Measurements from ENCODE around the gene COQ2. TPM values are rescaled to one million over a fixed set of nuclear protein-coding genes. Genes with fewer than 3 reads are reported as not detected.

Gene COQ2
- total RNA-seq, 1 donor: 14.1 TPM

DNA sequence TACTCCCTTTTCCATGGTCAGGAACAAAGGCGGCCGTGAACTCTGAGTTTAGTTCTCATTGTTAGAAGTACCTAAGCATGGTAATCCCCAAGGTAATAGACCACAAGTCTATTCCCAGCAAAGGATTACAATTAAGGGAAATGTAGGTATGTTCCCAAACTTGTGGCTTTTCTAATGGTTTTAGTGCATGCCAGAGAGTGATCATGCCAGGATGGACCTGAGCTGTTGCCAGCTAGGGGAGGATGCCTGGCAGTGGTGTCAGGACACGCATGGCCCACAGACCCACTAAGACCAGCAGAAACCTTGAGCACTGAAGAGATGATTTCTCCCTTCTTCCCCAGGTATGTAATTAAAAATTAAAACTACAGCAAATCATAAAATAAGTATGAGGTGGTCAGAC, 60.8 kb downstream of the COQ2 start:
- Histone ChIP-seq H3K4me1 (ENCODE audit: insufficient read depth, low read length) (no peaks in the 10 kb centered on the region), H3K36me3 (ENCODE audit: insufficient read depth, low read length) (no peaks in the 10 kb centered on the region), H4K20me1 (ENCODE audit: insufficient read depth, low read length) (no peaks in the 10 kb centered on the region), H3K4me2 (ENCODE audit: insufficient read depth, low read length) (no peak overlapping the region), H2AFZ (ENCODE audit: low read length) (no peak overlapping the region), H3K79me2 (ENCODE audit: insufficient read depth, low read length) (no peaks in the 10 kb centered on the region), H3K27me3 (ENCODE audit: insufficient read depth, low read length) (no peaks in the 10 kb centered on the region), H3K4me3 (ENCODE audit: insufficient read depth, low read length) (no peak overlapping the region), H3K27ac (ENCODE audit: low read depth, low read length) (no peak overlapping the region), H3K9me3 (ENCODE audit: low read depth, low read length) (no peaks in the 10 kb centered on the region)
- DNase-seq (ENCODE audit: insufficient read length, low spot score, missing footprints): no peak
- TF ChIP-seq, protein P1, sequence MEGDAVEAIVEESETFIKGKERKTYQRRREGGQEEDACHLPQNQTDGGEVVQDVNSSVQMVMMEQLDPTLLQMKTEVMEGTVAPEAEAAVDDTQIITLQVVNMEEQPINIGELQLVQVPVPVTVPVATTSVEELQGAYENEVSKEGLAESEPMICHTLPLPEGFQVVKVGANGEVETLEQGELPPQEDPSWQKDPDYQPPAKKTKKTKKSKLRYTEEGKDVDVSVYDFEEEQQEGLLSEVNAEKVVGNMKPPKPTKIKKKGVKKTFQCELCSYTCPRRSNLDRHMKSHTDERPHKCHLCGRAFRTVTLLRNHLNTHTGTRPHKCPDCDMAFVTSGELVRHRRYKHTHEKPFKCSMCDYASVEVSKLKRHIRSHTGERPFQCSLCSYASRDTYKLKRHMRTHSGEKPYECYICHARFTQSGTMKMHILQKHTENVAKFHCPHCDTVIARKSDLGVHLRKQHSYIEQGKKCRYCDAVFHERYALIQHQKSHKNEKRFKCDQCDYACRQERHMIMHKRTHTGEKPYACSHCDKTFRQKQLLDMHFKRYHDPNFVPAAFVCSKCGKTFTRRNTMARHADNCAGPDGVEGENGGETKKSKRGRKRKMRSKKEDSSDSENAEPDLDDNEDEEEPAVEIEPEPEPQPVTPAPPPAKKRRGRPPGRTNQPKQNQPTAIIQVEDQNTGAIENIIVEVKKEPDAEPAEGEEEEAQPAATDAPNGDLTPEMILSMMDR (IDR thresholded peaks at IDR 0.05; ENCODE audit: extremely low read depth, low read depth, low read length): no peak

- TF ChIP-seq, protein P1 (IDR thresholded peaks at IDR 0.05; ENCODE audit: extremely low read depth, low read depth, low read length): no peak
These were observed 62.6 kb downstream of the COQ2 start for GRCh38 chr4:83221897-83222441.

DNA sequence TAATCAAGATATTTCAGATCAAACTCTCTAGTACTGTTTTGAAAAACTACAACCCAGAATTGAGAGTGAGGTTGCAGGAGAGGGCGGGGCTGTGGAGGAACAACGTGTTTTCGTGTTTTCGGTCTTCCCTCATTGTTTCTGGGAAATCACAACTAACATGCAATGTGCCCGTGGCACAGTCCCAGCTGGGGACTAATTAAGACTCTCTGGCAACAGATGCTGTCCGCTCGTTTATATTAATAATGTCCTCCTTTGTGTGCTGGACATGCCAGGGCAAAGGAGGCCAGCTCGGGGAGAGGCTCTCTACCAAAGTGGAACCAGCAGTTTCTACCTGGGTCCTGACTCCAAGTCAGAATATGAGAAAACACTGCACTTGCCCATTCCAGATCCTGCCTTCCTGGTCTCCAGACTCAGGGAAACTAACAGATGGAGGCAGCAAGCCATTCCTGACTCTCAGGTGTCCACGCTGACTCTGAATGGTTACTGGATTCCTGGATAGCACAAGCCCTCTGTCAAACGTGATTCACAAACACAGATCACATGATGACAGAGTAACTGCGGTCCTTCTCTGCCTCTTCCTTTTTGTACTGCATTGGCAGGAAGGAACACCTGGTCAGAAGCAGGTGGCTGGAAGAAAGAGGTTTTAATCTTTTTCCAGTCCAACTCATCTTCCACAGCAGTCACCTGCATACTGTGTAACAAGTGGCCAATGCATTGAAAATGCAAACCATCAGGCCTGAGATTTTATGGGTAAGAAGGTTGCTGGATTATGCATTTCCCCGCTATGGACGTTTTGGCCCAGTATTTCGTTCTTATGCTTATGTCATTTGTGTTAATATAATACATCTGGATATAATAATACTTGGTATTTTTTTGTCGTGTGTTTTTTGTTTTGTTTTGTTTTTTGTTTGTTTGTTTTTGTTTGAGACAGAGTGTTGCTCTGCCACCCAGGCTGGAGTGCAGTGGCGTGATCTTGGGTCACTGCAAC, 65.0 kb downstream of the COQ2 start:
- TF ChIP-seq, protein P1 (IDR thresholded peaks at IDR 0.05; ENCODE audit: extremely low read depth, low read depth, low read length): no peak
- no peaks in the 10 kb centered on the region for H3K4me1 ChIP-seq (ENCODE audit: insufficient read depth, low read length)
- DNase-seq (ENCODE audit: insufficient read length, low spot score, missing footprints): no peak
- no peaks in the 10 kb centered on the region for H3K79me2 ChIP-seq (ENCODE audit: insufficient read depth, low read length)
- no peaks in the 10 kb centered on the region for H3K36me3 ChIP-seq (ENCODE audit: insufficient read depth, low read length)
- H3K27ac ChIP-seq (ENCODE audit: low read depth, low read length): no peak overlapping the region
- H3K9me3 ChIP-seq (ENCODE audit: low read depth, low read length): no peaks in the 10 kb centered on the region
- H3K4me3 ChIP-seq (ENCODE audit: insufficient read depth, low read length): no peak overlapping the region
- H3K4me2 ChIP-seq (ENCODE audit: insufficient read depth, low read length): no peak overlapping the region
- no peaks in the 10 kb centered on the region for H4K20me1 ChIP-seq (ENCODE audit: insufficient read depth, low read length)
- H3K27me3 ChIP-seq (ENCODE audit: insufficient read depth, low read length): no peaks in the 10 kb centered on the region
- no peak overlapping the region for H2AFZ ChIP-seq (ENCODE audit: low read length)

More at GRCh38 chr4:83221897-83222441, 62.6 kb downstream of the COQ2 start:
- Histone ChIP-seq H3K9me3 (ENCODE audit: low read depth, low read length) (no peaks in the 10 kb centered on the region), H3K27ac (ENCODE audit: low read depth, low read length) (no peak overlapping the region), H4K20me1 (ENCODE audit: insufficient read depth, low read length) (no peaks in the 10 kb centered on the region), H2AFZ (ENCODE audit: low read length) (no peak overlapping the region), H3K36me3 (ENCODE audit: insufficient read depth, low read length) (no peaks in the 10 kb centered on the region), H3K4me1 (ENCODE audit: insufficient read depth, low read length) (no peaks in the 10 kb centered on the region), H3K4me2 (ENCODE audit: insufficient read depth, low read length) (no peak overlapping the region), H3K4me3 (ENCODE audit: insufficient read depth, low read length) (no peak overlapping the region), H3K27me3 (ENCODE audit: insufficient read depth, low read length) (no peaks in the 10 kb centered on the region), H3K79me2 (ENCODE audit: insufficient read depth, low read length) (no peaks in the 10 kb centered on the region)
- no peak for DNase-seq (ENCODE audit: insufficient read length, low spot score, missing footprints)

All from osteoblast (primary cell).